ENCODE data around the gene MANEAL. TPM values are rescaled to one million over a fixed set of nuclear protein-coding genes. Genes with fewer than 3 reads are reported as not detected.

Gene MANEAL
- total and polyA plus RNA-seq, 2 donors (not counting 1 experiment from before 2014, with no cell fraction given), result 3.1 to 6.6 TPM

GRCh38 chr1:37794372-37795339 is 1.0 kb downstream of the MANEAL start:
- Histone ChIP-seq H2AFZ (ENCODE audit: insufficient read depth, low read depth, low read length, poor library complexity, severe bottlenecking) (peak overlapping the region; percentile 84), H3K9ac (ENCODE audit: low read length) (peak overlapping the region; percentile 63), H3K27ac (ENCODE audit: low read length in 2 of 2) (no peak overlapping the region), H3K9me3 (ENCODE audit: control extremely low read depth in 1 of 3, control insufficient read depth in 2 of 3, insufficient read depth in 1 of 3, low read length in 2 of 3) (no peaks in the 10 kb centered on the region), H3K36me3 (replicated peaks in 1 of 2; ENCODE audit: control extremely low read depth in 1 of 2, control insufficient read depth in 1 of 2, extremely low read depth in 1 of 2, insufficient read depth in 2 of 2, low read length in 1 of 2) (peaks cover 0 to 8% of the 10 kb centered on the region in 2 experiments), H4K20me1 (ENCODE audit: control insufficient read depth, insufficient read depth, low read length, poor library complexity, severe bottlenecking) (peaks cover 11% of the 10 kb centered on the region), H3K4me3 (ENCODE audit: control extremely low read depth in 1 of 5, extremely low read depth in 1 of 5, insufficient read depth in 1 of 5, low read depth in 2 of 5, low read length in 4 of 5) (peak overlapping the region in 4 of 5 experiments; percentile 36 to 66 (median 52)), H3K4me2 (replicated peaks; ENCODE audit: low read depth, low read length, poor library complexity, severe bottlenecking) (peak overlapping the region; percentile 93), H3K4me1 (ENCODE audit: control insufficient read depth in 2 of 2, insufficient read depth in 2 of 2, low read length in 2 of 2) (peaks cover 15 to 18% of the 10 kb centered on the region in 2 donors), H3K79me2 (ENCODE audit: control insufficient read depth, insufficient read depth, low read length) (no peaks in the 10 kb centered on the region), H3K27me3 (replicated peaks in 1 of 4; ENCODE audit: control extremely low read depth in 1 of 4, control insufficient read depth in 3 of 4, insufficient read depth in 4 of 4, low read length in 3 of 4) (peaks cover 0 to 17% (median 1%) of the 10 kb centered on the region in 4 experiments)
- Mint-ChIP-seq H3K4me1 (peaks cover 18% of the 10 kb centered on the region), H3K4me3 (peak overlapping the region; percentile 85), H3K27me3 (peaks cover 12% of the 10 kb centered on the region), H3K27ac (no peak overlapping the region), H3K9me3 (ENCODE audit: insufficient read depth) (no peaks in the 10 kb centered on the region)
- ChIA-PET POLR2A (interaction anchor here (1.2 kb wide), 1 partner anchor 106 kb away, joined by 3 read pairs; no protein-coding TSS in a partner anchor), CTCF (no interaction called here)
- ATAC-seq (ENCODE audit: low read depth) (peak; percentile 40), DNase-seq (no peak)
- intact Hi-C loops (cut with micrococcal nuclease), result loop anchor here (2.0 to 5.0 kb wide), 2 partner anchors 16 to 102 kb away; partner anchors contain the start of gene CDCA8
- WGBS (ENCODE audit: insufficient coverage), result 12% methylated on average over 56 of the region's 59 CpGs
- TF ChIP-seq CTCF (IDR thresholded peaks at IDR 0.05) (no peak), EZH2 (IDR thresholded peaks at IDR 0.05; ENCODE audit: borderline replicate concordance, insufficient read depth, low read depth, low read length, poor library complexity, severe bottlenecking) (no peak)
